GM21786 (cell line): ENCODE measurements around the gene SCO1.

ENCODE experiments used
- ATAC-seq: cut with Tn5 transposase; IDR thresholded peaks from one replicate; pipeline ENCODE4 v1.9.1; 2021; ENCODE audit not compliant: unreplicated experiment

SCO1 gene

DNA sequence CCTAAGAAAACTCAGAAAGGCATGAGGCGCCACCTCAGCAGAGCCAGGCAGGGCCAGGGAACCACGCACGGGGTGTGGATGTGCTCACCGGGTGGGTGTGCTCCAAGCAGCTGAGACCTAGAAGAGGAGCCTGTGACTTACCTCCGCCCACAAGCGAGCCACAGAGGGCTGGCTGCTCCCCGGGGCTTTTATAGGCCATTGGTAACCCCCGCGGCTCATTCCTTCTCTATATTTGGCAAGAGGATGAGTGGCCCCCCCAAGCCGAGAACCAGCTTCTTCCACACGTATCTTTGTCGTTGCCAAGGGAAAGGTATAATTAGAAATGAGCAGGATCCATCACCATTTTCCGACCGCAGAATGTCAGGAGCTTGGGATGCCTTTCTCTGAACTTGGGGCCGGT, 40.2 kb downstream of the SCO1 start, which contains the start of gene MYH3:
Gene MYH3 (minus strand): TSS at position 162 of the 400 bp plus-strand sequence. CDS start 2,245 bp downstream, outside the sequence.
- no peak for ATAC-seq

DNA sequence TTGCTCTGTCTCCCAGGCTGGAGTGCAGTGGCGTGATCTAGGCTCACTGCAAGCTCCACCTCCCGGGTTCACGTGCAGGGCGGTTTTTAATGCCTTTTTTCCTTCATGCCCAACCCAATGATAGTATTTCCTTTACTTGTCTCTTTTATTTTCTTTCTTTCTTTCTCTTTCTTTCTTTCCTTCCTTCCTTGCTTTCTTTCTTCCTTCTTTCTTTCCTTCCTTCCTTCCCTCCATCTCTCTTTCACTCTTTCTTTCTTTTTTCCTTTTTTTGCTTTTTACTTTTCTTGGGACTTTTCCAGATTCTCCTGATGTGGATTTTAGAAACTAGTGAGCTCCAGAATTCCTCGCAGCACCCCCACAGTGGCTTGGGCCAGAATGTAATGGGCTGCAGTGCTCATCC, 43.3 kb downstream of the SCO1 start:
- no peak for ATAC-seq

DNA sequence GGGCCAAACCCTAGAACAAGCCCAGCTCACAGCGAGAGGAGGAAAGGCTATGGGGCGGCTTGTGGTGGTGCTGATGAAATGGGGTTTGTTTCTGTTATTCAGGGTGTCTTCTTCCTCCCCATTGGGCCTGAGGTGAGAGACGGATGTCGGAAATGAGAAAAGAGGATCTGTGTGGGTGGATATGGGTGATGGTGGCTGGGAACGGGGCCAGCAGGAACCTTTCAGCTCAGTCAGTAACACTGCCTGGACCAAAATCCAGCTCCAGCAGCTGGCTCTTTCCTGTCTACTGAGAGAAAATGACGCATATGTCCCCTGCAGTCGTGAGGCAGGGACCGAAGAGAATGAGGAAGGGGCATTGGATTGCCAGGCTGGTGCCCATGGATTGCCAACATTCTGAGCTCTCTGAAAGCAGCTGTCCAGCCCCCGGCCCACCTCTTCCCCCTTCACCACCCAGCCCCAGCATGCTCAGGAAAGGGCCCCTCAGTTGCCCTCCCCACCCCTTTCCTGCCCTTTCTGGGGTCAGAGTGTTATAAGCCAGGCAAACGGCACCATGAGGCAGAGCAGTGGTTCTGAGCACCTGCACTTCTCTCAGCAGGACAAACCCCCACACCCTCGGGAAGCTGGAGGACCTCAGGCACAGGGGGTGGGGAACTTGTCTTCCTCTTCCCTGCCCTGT, 44.2 kb downstream of the SCO1 start:
- ATAC-seq: no peak

DNA sequence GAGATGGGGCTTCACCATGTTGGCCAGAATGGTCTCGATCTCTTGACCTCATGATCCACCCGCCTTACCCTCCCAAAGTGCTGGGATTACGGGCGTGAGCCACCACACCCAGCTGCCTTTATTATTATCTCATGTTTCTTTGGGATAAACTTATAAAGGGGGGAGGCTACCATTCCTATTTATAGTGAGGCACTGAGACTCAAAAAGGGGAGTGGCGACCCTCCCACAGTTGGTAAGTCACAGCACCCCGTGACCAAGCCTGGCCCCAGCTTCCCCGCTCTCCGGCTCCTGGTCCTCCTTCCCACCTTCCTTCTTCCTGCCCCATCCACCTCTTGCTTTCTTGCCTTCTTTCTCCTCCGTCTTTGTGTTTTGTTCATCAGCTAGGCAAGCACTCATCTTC, 45.4 kb downstream of the SCO1 start:
- no peak for ATAC-seq

DNA sequence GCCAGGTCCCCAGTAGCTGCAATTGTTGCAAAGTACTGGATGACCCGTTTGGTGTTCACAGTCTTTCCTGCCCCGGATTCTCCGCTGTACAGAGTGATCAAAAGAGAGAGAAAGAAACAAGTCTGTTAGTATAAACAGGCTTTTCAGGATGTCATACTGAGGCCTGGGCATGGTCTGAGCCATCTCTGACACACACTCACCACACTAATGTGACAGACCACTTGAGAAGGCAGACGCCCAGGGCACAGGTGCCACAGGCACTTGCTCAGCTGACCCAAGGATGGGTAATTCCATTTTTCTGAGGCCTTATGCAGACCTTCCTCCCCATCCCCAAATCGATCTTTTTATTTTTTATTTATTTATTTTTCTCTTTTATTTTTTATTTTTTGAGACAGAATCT, 47.7 kb downstream of the SCO1 start:
- ATAC-seq: no peak

DNA sequence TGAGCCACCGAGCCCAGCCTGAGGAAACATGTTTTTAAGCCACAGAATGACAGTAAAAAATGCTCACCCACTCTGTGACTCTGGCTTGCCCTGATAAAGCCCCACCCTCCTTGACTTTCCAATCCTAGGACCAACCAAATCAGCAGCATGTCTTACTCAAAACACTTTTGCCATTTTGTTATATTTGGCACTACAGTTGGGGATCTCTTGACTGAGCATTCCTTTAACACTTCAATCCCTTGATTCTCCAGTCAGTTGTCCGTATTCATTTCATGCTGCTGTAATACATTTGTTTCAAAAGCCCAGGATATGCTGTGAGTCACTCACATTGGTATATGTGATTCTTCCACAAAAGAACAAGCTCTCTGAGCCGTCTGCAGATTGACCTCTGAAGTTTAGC, 48.4 kb downstream of the SCO1 start:
- ATAC-seq: no peak

DNA sequence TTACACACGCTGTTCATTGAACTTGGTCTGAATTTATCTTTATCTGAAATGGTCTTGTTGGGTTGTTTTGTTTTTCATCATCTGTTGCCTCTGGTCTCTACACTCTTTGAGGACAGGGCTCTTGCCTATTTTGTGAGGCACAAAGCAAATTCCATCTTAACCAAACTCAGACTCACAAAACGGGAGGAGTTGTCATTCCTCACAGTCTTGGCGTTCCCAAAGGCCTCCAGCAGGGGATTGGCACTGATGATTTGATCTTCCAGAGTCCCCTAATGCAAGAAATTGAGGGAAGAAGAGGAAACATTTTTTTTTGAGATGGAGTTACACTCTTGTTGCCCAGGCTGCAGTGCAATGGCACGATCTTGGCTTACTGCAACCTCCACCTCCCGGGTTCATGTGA, 49.0 kb downstream of the SCO1 start:
- no peak for ATAC-seq

DNA sequence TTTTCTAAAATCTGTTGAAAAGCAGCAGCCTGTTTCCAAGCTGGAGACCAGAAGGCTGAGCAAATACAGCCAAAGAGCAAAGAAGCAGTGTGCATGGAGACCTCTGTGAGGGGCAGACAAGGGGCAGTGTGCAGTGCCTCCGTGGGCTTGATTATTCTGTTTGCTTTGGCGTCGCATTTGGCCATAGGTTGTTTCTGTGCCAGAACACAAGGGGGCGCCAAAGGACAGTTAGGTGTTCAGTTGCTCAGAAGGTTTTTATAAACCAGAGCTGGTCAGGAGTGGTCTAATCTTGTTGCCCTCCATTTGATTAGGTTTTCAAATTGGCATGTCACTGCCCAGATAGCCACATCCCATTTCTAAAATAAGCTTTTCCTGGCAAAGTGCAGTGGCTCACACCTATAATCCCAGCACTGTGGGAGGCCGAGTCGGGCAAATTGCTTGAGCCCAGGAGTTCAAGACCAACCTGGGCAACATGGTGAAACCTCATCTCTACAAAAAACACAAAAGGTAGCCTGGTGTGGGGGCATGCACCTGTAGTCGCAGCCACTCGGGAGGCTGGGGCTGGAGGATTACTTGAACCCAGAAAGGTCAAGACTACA, 50.8 kb downstream of the SCO1 start:
- peak; percentile 60 for ATAC-seq

DNA sequence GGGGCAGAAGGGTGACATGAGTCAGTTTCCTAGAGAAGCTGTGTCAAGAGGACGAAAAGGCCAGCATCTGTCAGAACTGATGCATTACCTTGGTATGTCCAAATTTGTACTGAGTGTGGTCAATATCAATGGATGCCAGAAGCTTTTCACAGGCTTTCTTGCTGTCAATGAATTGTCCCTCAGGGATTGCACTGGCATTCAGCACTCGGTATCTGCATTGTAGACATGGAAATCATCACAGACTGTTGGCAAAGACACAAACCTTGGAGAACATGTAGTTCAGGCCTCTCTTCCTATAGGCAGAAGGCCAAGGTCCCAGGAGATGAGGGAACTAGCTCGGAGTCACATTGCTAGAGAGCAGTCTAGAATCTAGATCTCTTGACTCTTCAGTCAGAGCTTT, 56.9 kb downstream of the SCO1 start:
- ATAC-seq: no peak

DNA sequence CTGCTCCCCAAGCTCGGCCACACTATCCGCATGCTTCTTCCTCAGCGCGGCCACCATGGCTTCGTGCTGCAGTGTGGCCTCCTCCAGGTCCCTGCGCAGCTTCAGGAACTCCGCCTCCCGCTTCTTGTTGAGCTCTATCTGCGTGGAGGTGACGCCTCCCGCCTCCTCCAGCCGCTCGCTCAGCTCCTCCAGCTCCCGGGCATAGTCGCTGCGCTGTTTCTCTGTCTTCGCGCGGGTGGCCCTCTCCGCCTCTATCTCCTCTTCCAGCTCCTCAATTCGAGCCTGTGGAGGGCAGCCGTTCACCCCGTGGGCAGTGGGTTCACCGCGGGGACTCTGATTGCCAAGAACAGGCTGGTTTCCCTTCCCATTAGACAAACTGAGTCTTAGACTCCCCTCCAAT, 59.2 kb downstream of the SCO1 start:
- no peak for ATAC-seq

DNA sequence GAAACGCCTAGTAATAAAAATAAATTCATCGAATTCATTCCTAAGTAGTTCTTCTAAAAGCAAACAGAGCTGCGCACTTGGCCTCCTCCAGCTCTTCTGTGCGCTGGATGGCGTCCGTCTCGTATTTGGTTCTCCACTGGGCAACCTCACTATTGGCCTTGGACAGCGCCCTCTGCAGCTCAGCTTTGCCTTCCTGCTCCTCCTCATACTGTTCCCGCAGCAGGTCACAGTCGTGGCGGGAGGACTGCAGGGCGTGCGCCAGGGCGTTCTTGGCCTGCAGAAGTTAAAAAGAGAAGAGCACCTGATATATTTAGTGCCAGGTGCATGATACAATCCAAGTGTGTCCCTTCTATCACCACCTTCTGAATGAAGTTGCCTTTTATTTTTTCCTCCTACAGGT, 62.0 kb downstream of the SCO1 start:
- ATAC-seq: no peak

DNA sequence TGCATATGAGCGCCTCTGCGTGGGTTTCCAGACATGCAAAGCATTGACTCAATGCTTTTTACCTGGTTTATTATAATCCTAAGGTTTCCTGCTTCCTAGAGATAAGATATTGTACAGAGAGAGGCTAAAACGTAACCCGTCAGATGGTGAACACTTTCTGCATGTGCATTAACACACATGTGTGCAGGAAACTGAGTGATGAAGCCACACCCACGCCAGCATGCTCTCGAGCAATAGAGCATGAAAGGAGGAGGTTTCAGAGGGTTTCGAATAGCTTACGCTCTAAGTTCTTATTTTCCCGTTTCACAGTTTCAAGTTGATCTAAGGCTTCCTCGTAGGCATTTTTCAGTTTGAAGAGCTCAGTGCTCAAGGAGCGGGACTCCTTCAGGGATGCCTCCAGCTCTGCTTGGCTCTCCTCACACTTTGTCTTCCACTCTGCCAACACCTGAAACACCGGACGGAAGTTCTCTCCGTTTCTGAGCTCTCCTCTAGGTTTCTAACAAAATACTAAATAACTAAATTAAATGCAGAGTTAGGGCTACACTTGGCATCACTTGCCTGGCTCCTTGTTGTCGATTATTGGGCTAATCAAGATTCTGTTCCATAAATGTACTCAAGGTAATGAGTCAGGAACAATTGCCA, 63.5 kb downstream of the SCO1 start:
- ATAC-seq: peak; percentile 96

DNA sequence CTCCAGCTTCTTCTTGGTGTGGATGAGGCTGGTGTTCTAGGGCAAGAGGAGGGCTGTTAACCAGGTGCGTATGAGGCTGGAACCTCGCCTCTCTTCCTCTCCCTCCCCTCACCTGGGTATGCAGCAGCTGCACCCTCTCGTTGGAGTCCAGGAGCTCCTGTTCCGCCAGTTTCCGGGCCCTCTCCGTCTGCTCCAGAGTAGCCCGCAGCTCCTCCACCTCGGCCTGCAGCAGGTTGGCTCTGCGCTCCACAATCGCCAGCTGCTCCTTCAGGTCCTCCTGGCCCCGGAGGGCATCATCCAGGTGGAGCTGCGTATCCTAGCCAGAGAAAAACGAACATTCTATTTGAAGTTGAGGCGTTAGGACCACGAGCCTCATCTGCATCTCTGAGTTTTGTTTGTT, 65.6 kb downstream of the SCO1 start:
- ATAC-seq: no peak

DNA sequence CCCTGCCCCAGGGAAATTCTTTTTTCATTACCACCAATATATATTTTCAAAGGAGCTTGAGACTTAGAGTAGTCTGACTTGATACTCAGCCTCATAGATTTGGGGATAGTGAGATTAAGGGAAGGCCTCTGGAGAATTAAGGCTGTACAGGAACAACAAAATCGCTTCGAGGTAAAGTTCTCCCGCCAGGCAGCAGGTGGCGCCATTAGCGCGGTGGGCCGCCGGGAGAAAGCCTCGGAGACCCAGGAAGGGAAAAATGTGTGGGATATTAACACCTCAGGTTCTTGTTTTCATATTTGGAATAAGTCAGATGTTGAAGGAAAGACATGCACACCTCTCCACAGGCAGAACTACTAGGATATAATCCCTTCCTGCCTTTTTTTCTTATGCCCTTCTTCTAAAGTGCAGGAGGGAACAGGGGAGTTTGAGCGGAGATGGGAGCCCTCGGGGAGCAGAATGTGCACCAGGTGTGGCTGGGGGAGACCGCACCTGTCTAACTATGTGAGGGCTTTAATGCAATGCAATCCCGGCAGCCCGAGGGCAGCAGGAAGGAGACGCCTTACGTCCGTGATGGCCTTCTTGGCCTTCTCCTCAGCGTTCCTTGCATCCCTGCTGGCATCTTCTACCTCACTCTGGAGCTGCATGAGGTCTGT, 66.2 kb downstream of the SCO1 start:
- no peak for ATAC-seq

DNA sequence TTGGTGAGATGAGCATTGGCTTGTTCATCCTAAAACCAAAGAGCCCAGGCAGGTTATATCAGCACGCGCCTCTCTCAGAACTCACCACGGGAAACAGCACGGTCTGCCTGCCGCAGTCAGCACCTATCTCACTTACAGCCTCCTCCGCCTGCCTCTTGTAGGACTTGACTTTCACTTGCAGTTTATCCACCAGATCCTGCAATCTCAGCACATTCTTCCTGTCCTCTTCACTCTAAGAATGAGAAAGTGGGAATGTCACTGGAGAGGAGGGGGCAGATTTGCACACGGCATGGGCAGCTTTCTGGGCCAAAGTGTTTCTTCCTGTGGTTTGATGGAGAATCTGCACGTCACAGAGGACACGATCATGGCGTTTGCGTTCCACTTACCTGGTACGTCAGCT, 67.6 kb downstream of the SCO1 start:
- ATAC-seq: no peak

DNA sequence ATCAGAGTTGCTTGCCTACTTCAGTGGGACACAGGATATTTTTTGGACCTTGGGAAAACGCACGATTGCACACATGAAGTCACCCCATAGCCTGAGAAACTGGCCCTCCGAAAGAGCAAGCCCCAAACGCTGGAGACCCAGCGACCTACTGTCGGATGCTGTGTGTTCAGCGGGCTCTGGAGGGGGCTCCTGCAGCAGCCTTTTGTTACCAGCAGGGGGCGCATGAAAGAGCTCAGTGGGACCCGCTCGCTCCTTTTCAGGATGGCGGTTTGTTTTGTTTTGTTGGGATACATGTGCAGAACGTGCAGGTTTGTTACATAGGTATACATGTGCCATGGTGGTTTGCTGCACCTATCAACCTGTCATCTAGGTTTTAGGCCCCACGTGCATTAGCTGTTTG, 68.6 kb downstream of the SCO1 start:
- ATAC-seq: no peak

DNA sequence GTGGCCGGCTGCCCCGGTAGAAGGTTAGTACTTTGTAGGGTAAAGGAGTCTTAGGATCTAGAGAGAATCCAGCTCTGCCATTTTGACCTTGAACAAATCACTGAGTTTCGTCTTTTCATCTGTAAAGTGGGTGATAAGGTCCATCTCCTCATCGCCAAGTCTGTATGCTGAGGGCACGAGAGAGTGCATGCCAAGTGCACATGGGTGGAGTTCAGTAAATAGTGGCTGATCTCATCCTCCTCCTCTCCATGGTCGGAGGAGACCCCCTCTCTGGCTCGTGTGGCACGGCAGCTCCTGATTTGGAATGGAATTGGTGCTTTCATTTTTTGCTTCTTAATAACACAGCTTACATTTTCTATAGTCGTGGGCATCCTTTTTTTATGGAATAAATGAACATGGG, 70.9 kb downstream of the SCO1 start:
- ATAC-seq: no peak

DNA sequence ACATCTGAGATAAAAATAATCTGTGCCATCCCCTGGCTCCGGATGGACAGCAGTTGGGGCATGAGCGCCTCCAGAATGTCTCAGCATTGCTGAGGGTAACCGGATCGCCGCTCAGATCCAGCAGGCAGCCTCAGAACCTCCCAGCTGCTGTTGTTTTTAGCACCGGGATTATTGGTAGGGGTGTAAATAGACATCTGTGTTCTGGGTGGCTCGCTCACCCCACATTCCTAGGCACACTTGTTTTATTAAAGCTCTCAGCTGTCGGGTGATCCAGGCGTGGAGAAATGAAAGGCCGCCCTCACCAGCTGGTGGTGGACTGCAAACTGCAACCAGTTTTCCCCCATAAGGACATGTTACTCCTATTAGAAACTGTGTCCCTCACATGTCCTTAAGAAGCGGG, 72.4 kb downstream of the SCO1 start:
- no peak for ATAC-seq

DNA sequence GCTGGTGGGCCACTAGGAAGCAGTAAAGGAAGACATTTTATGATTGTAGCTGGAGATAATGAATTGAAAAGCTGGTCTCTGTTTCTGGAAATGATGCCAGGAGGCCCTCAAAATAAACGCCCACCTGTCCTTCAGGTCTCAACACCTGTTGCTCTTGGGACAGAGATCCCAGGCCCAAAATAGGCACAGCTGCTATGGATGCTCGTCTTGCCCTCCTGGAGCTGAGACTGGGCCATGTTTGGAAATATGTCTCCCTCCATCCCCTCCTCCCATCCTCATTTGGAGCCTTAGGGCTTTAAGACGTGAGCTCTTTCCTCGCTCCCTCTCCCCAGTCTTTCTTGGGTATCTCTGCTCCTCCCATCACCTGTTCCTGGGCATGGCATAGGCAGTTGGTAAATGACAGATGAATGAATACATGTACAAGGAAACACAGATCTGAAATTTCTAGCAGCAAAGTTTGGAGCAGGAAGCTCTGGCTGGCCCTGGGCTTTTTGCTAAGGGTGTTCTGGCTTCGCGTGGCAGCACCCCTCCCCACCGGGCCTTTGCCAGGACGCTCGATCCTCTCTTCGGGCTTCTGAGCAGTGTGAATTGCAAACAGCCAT, 73.5 kb downstream of the SCO1 start:
- ATAC-seq: no peak

DNA sequence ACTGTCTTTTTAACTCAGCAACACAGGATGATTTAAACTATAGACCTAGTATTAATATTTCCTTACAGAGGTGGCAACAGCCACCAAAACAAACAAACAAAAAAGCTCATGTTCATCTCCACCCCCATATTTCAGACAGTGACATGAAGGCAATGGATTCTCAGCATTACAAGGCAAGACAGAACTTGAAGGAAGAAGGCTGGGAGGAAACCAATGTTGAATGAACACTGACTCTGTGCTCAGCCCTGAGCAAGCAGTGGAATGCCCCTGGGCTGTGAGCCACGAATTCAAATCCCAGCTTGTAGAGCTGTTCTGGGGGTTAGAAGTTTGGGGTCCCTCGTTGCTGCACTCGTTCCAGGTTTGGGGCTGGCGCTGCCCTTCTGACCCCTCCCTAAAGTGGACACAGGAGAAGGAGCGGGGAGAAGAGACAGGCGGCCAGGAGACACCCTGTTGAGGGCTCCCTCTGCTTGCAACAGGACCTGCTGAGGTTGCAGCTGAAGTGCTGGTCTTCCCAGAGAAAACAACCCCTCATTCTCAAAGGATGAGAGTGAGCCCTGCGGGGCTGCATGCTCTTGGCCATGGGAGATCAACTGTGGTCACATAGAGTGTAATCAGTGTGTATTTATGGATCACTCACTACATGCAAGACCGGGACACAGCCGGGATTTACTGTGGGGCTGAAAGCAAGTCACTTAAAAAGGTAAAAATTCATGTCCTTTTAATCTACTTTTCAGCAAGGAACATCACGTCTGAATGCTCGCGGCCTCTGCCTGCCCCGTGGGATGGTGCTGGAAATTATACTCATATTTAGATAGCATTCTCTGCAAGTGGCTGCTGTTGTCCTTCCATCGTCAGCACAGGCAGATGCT, 74.5 kb downstream of the SCO1 start:
- peak; percentile 50 for ATAC-seq
